SIG-M5 (cell line): ENCODE data around the gene PACRG.
A peak's percentile ranks its signal among the peaks of the same experiment; 100 is the strongest.

Source experiments
- DNase-seq: peaks from one replicate; lab custom pipeline; 2025; lab: John Stamatoyannopoulos, UW

PACRG gene

GRCh38 chr6:163354085-163354484 lies 626.3 kb downstream of the PACRG start:
- DNase-seq = no peak

GRCh38 chr6:163354761-163355425 lies 627.1 kb downstream of the PACRG start:
- peak; percentile 7 for DNase-seq

GRCh38 chr6:163355426-163355991 lies 627.7 kb downstream of the PACRG start:
- no peak for DNase-seq

- no peak for DNase-seq
Observed at GRCh38 chr6:163356324-163356723, 628.5 kb downstream of the PACRG start.

- DNase-seq = no peak
Observed at GRCh38 chr6:163356743-163357142, 629.0 kb downstream of the PACRG start.

GRCh38 chr6:163364641-163365040 lies 636.9 kb downstream of the PACRG start:
- DNase-seq = no peak
